Measurements from ENCODE around the gene GRIK1.

The GRIK1 gene

DNA sequence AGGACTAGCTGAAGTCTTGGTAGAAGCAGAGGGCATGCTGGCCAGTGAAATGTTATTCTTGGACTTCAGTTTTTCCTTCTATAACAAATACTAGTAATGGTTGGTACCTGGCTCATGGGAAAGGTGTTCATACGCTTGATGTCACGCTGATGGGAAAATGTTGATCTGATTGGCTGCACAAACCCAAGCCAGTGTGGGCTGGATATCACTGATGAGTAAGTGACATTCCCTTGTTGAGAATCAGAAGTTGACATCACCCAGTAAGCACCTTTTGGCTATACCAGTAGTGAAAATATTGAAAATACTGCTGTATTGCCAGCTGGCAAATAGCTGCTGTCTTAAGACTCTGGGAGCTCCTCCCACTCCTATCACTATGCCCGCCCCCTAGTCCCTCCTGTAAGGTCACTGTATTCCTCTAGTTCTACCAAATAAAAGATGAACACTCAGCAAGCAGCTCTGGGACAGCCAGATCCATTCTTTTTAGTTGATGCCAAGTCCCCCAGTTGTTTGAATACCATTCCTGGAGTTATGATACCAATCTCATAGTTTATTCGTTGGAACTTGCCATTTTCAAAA, 168.2 kb downstream of the GRIK1 start:
- DNase-seq: no peak

DNA sequence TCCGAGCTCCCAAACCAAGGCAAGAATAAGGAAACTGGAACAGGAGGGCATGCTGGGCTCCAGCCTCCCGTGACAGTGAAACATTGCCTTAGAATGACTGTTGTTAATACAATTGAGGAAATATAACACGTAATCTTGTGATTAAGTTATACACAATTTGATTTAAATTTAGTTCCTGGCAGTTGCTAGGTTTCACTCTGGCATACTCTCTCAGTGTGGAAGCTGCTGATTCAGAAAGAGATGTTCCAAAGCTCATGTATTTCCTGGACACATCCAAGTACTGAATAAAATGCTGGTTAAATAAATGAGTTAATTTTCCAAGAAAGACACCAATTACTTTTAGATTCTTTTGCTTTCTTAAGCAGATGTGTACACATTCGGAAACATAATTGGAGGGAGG, 176.1 kb downstream of the GRIK1 start:
- no peak for DNase-seq

DNA sequence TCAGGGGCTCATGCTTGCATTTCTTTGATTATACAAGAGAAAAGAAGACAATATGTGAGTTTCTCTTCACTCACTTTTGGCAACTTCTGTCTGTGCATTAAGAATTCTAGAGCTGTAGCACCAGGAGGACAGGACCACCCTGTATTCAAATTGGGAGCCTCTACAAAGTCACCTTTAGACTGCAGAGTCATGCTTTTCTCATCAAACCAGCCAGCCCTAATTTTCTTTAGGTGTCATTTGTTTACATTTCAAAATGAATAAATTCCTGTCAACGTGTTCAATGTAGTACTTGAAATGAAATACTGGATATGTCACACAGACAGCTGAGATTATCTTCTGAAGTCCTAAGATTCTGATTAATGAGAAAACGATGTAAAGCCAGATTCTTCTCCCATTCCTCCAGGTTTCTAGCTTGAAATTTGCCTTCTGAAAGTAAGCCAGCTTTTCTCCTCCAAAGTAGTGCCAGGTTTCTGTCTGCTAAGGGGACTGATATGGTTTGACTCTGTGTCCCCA, 177.2 kb downstream of the GRIK1 start:
- no peak for DNase-seq

- DNase-seq: no peak
Measured at GRCh38 chr21:29753216-29753615, 186.6 kb downstream of the GRIK1 start.

GRCh38 chr21:29751473-29752185, 188.2 kb downstream of the GRIK1 start:
- DNase-seq: no peak

- DNase-seq: no peak
Measured at GRCh38 chr21:29749957-29750356, 189.8 kb downstream of the GRIK1 start.

- no peak for DNase-seq
Measured at GRCh38 chr21:29749223-29749622, 190.6 kb downstream of the GRIK1 start.

- no peak for DNase-seq
Measured at GRCh38 chr21:29748391-29749167, 191.2 kb downstream of the GRIK1 start.

- DNase-seq: no peak
Measured at GRCh38 chr21:29741761-29742160, 198.0 kb downstream of the GRIK1 start.

DNA sequence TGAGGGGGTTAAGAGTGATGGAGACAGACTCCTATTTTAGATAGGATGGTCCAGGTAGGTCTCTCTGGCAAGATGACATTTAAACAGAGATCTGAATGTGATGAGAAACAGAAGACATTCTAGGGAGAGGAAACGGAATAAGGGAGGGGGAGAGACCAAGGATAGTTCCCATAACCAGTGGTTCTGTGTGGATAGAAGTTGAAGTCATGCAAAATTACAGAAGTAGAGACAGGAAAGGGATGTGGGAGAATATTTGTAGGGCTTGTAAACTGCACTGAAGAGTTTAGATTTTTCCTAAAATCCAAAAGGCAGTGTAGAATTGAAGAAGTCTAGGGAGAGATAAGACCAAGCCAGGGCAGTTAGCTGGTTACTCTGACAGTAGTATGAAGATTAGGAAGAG, 200.6 kb downstream of the GRIK1 start:
- DNase-seq: no peak

DNA sequence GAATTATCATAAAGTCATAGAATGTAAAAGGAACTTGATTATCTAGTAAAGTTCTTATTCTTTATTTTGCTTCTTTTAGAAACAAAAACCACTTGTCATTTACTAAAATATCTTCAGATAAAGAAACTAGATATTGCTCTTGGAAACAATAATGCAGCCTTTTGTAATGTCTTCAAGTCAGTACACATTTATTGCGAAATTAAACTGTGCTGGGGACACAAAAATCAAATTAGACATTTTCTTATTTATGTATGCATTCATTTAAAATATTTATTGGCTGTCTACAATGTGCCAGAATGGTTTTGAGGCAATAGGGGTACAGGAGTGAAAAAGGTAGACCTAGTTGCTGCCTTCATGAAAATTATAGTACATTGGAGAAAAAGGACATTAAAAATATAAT, 201.1 kb downstream of the GRIK1 start:
- DNase-seq: no peak

GRCh38 chr21:29737186-29737585, 202.6 kb downstream of the GRIK1 start:
- DNase-seq: no peak

DNA sequence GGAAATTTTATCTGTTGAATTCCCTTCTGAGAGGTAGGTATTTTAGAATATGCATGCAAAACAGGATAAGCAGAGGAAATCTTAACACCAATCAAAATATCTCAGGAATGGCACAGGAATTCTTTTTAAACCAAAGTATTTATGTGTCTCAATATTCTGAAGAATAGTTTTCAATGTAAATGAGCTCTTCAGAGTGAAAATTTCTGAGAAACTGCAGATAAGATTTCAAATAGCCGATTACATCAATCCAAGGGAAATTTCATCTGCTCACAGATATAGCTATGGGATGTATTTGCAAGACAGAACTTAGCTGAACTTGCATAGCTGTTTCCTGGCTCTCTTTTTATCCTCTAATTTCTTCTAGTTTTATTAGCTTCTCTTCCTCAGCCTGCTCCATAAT, 209.5 kb downstream of the GRIK1 start:
- DNase-seq: no peak

GRCh38 chr21:29726044-29726443, 213.8 kb downstream of the GRIK1 start:
- DNase-seq: no peak

GRCh38 chr21:29725025-29725736, 214.6 kb downstream of the GRIK1 start:
- peak; percentile 86 for DNase-seq

GRCh38 chr21:29721964-29722363, 217.8 kb downstream of the GRIK1 start:
- no peak for DNase-seq

GRCh38 chr21:29721221-29721620, 218.6 kb downstream of the GRIK1 start:
- no peak for DNase-seq

- DNase-seq: peak; percentile 74
Measured at GRCh38 chr21:29719521-29719920, 220.3 kb downstream of the GRIK1 start.

DNA sequence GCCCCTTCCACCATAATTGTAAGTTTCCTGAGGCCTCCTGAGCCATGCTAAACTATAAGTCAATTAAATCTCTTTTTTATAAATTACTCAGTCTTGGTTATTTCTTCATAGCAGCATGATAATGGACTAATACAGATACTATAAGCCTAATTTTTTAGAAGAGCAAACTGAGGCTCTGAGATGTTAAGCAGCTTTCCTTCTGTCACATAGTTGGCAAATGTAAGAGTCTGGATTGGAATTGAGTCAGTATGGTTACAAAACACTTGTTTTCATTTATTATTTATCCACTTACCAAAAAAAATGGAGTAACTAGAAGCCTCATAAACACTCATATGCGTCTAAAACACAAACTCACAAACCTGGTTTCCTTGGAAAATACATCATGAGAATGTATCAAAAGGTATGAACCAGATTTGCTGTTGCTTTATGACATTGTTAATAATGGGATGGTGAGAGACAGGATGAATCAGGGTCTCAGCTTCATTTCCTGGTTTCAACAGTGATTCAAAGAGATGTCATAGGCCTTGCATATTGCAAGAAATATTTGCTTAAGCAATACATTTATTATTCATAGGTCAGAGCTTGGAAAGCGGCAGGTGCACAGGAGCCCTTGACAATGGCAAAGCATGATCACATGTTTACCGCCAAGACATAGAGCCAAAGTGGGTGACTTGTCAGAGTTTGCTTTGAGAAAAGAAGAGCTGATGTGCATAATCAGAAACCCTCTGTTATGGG, 221.5 kb downstream of the GRIK1 start:
- DNase-seq: peak; percentile 95

- DNase-seq: no peak
Measured at GRCh38 chr21:29717659-29718058, 222.1 kb downstream of the GRIK1 start.

GRCh38 chr21:29716753-29717152, 223.0 kb downstream of the GRIK1 start:
- DNase-seq: no peak

DNA sequence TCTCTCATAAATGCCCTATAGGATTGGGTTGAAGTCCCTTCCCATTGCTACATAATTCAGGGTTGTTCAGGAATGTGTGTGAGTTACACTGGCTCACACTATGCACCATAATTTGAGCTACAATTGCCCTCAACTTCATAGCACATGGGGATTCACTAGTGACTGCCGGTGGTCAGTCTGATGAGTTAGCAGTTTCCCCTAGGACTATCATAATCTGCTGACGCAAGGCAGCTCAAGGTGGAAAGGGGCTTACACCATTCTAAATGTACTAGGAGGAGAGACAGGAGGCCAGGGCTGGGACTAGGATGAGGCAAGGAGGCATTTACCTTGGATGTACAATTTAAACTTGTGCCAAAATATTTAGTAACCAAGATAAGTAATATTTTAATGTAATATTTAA, 224.7 kb downstream of the GRIK1 start:
- DNase-seq: no peak

DNA sequence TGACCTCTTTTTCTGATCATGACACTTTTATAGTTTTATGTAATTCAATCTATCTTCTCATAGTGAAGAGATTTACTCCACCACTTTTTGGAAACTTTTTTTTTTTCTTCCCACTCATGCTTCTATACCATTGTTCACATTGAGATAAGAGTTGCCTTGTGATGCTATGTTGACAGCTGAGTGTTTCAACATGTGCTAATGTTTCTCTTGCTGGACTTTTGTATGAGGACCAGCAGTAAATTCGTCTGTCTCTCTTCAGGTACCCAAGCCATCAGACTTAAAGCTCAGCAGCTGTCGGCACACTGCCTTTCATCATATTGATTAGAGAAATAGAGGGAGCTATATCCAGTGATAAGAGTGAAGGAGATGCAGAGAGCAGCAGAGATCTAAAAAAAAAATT, 227.0 kb downstream of the GRIK1 start:
- DNase-seq: no peak
